Ovary (tissue), 3 donors: ENCODE results near the gene MN1.

Source experiments
- CTCF ChIP-seq, 3 donors: fragments of 450-650 bp in 2 of 3; fragments of 200-600 bp in 1 of 3; IDR thresholded peaks; one replicate each; pipeline versions ENCODE4 v1.5.1 to v1.8.0; 2016 to 2022; ENCODE audit warnings: antibody characterized with exemption in 3 of 3, mild to moderate bottlenecking in 1 of 3
- EP300 ChIP-seq: sonication (generic); formaldehyde crosslinking; IDR thresholded peaks from one replicate; pipeline ENCODE4 v1.6.1; 2017; ENCODE audit warnings: antibody characterized with exemption
- donor health status: DM: no; HTN: no; CAD: no.

DNA sequence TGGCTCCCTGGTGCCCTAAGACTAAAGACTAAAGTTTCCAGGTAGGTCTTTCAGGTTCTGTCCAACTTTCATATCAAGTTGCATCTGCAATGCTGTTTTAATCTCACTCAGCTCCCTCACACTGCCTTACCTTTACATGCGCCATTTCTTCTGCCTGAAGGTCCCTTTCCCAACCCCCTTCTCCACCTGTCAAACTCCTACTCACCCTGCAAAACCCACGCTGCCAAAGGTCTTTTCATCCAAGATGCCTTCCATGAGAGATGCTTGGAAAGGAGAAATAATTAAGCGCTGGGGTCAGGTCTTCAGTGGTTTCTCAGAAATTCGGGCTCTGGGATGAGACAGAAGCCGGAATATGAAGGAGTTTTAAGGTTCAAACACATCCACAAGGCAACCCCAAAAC is 95.1 kb downstream of the MN1 start:
- TF ChIP-seq EP300, result no peak
- TF ChIP-seq CTCF (IDR thresholded peaks at IDR 0.05), result no peak
